MM.1S (cell line): Measurements from ENCODE around the gene ERICH4.

Source experiments
- DNase-seq: peaks from one replicate; pipeline ENCODE4 v3.0.0-alpha.2; 2015
- H2AFZ ChIP-seq: fragments of 300-600 bp; sonication (generic); 2 replicates; pipeline ENCODE4 v1.6.0; 2016; ENCODE audit warnings: antibody characterized with exemption, low read length
- H3F3A ChIP-seq: fragments of 300-600 bp; sonication (generic); 2 replicates; pipeline ENCODE4 v1.6.1; 2016; ENCODE audit warnings: mild to moderate bottlenecking, antibody characterized with exemption, low read length, moderate library complexity, mixed read lengths; ENCODE audit not compliant: insufficient read depth
- H3K27ac ChIP-seq: fragments of 300-600 bp; sonication (generic); 2 replicates; pipeline ENCODE4 v1.5.1; 2016; ENCODE audit warnings: mild to moderate bottlenecking, low read length
- H3K27me3 ChIP-seq: fragments of 300-600 bp; sonication (generic); replicated peaks from 2 replicates; pipeline ENCODE4 v1.6.0; 2016; ENCODE audit warnings: low read length; ENCODE audit not compliant: insufficient read depth
- H3K36me3 ChIP-seq: fragments of 300-600 bp; sonication (generic); replicated peaks from 2 replicates; pipeline ENCODE4 v1.6.1; 2016; ENCODE audit warnings: mild to moderate bottlenecking, low read length, mixed read lengths; ENCODE audit not compliant: insufficient read depth
- H3K4me1 ChIP-seq: fragments of 300-600 bp; sonication (generic); 2 replicates; pipeline ENCODE4 v1.6.1; 2016; ENCODE audit warnings: low read length, mixed read lengths
- H3K4me2 ChIP-seq: fragments of 300-600 bp; sonication (generic); 2 replicates; pipeline ENCODE4 v1.6.0; 2016; ENCODE audit warnings: low read depth, low read length
- H3K4me3 ChIP-seq: fragments of 300-600 bp; sonication (generic); 2 replicates; pipeline ENCODE4 v1.5.1; 2016; ENCODE audit warnings: low read length, mixed read lengths
- H3K79me2 ChIP-seq: fragments of 300-600 bp; sonication (generic); 2 replicates; pipeline ENCODE4 v1.6.1; 2016; ENCODE audit warnings: mixed run types, low read length, mixed read lengths
- H3K9ac ChIP-seq: fragments of 300-600 bp; sonication (generic); 2 replicates; pipeline ENCODE4 v1.6.1; 2016; ENCODE audit warnings: low read length, mixed read lengths
- H3K9me2 ChIP-seq: fragments of 300-600 bp; sonication (generic); replicated peaks from 2 replicates; pipeline ENCODE4 v1.6.1; 2016; ENCODE audit warnings: mild to moderate bottlenecking, low read length, mixed read lengths; ENCODE audit not compliant: insufficient read depth
- H3K9me3 ChIP-seq: fragments of 300-600 bp; sonication (generic); replicated peaks from 2 replicates; pipeline ENCODE4 v1.6.1; 2016; ENCODE audit warnings: mild to moderate bottlenecking, low read length, mixed read lengths; ENCODE audit not compliant: insufficient read depth
- H4K20me1 ChIP-seq: fragments of 300-600 bp; sonication (generic); 2 replicates; pipeline ENCODE4 v1.6.1; 2016; ENCODE audit warnings: mild to moderate bottlenecking, low read length, moderate library complexity, mixed read lengths; ENCODE audit not compliant: insufficient read depth
- EZH2 ChIP-seq: fragments of 300-600 bp; sonication (generic); optimal IDR thresholded peaks from 2 replicates; pipeline ENCODE3; 2017; ENCODE audit warnings: low read depth, mild to moderate bottlenecking, antibody characterized with exemption, low read length, mixed read lengths
- EZH2phosphoT487 ChIP-seq: fragments of 300-600 bp; sonication (generic); IDR thresholded peaks from 2 replicates; pipeline ENCODE4 v1.6.1; 2018; ENCODE audit warnings: antibody characterized with exemption, low read length
- TF ChIP-seq, protein P1 (sequence below): fragments of 300-600 bp; sonication (generic); IDR thresholded peaks from 2 replicates; pipeline ENCODE4 v1.5.1; 2016; ENCODE audit warnings: antibody characterized with exemption, low read length, mixed read lengths

The ERICH4 gene

DNA sequence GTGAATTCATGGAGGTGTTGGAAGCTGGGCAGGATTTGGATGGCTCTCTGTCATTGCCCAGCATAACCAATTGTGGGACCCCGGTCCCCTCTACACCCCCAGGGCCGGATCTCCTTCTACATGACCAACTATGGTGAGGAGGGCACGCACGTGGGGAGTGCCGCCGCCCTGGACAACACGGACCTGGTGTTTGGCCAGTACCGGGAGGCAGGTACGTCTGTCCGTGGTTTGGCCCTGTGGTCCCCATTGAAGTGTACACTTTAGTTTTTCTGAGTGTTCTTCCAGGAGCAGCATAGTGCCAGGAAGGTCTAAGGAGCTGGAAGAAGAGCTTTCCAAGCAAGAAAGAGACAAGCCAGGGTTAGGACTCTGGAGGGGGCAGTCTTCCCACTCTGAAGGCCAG is 29.0 kb upstream of the ERICH4 start:
- H3K4me2 ChIP-seq: no peak overlapping the region
- H3K9me2 ChIP-seq: no peaks in the 10 kb centered on the region
- TF ChIP-seq EZH2phosphoT487: no peak
- no peak for TF ChIP-seq EZH2
- TF ChIP-seq, protein P1, sequence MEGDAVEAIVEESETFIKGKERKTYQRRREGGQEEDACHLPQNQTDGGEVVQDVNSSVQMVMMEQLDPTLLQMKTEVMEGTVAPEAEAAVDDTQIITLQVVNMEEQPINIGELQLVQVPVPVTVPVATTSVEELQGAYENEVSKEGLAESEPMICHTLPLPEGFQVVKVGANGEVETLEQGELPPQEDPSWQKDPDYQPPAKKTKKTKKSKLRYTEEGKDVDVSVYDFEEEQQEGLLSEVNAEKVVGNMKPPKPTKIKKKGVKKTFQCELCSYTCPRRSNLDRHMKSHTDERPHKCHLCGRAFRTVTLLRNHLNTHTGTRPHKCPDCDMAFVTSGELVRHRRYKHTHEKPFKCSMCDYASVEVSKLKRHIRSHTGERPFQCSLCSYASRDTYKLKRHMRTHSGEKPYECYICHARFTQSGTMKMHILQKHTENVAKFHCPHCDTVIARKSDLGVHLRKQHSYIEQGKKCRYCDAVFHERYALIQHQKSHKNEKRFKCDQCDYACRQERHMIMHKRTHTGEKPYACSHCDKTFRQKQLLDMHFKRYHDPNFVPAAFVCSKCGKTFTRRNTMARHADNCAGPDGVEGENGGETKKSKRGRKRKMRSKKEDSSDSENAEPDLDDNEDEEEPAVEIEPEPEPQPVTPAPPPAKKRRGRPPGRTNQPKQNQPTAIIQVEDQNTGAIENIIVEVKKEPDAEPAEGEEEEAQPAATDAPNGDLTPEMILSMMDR: no peak
- H3K9me3 ChIP-seq: no peaks in the 10 kb centered on the region
- H3F3A ChIP-seq: no peaks in the 10 kb centered on the region
- no peak overlapping the region for H3K4me3 ChIP-seq
- H4K20me1 ChIP-seq: no peaks in the 10 kb centered on the region
- H2AFZ ChIP-seq: no peak overlapping the region
- no peaks in the 10 kb centered on the region for H3K79me2 ChIP-seq
- H3K27ac ChIP-seq: no peak overlapping the region
- no peak for DNase-seq
- H3K9ac ChIP-seq: no peak overlapping the region
- peaks cover 15% of the 10 kb centered on the region for H3K4me1 ChIP-seq
- H3K36me3 ChIP-seq: no peaks in the 10 kb centered on the region
- H3K27me3 ChIP-seq: no peaks in the 10 kb centered on the region

DNA sequence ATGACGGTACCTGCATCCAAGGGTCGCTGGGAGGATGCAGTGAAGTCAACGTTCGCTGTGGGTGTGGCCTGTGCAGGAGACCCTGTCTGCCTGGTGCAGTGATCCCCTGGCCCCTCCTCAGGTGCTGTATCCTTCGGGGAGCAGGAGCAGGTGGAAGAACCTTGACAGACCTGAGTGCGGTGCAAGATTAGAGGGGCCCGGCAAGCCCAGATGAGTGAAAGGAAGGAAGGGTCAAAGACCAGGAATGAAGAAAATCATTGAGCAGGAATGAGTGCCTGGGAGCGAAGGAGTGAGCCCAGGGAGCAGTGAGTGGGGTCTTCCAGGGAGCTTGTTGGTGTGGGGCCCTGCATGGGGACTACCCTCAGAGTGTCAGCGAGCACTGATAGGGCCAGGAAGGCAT is 28.5 kb upstream of the ERICH4 start:
- H2AFZ ChIP-seq: no peak overlapping the region
- no peak for DNase-seq
- H4K20me1 ChIP-seq: no peaks in the 10 kb centered on the region
- no peak overlapping the region for H3K4me3 ChIP-seq
- peaks cover 10% of the 10 kb centered on the region for H3K4me1 ChIP-seq
- no peaks in the 10 kb centered on the region for H3K27me3 ChIP-seq
- H3K27ac ChIP-seq: no peak overlapping the region
- H3K4me2 ChIP-seq: no peak overlapping the region
- no peaks in the 10 kb centered on the region for H3K9me3 ChIP-seq
- no peak overlapping the region for H3K9ac ChIP-seq
- no peaks in the 10 kb centered on the region for H3K36me3 ChIP-seq
- H3F3A ChIP-seq: no peaks in the 10 kb centered on the region
- H3K9me2 ChIP-seq: no peaks in the 10 kb centered on the region
- H3K79me2 ChIP-seq: no peaks in the 10 kb centered on the region
- TF ChIP-seq EZH2phosphoT487 (no peak), EZH2 (no peak)
- TF ChIP-seq, protein P1: no peak

DNA sequence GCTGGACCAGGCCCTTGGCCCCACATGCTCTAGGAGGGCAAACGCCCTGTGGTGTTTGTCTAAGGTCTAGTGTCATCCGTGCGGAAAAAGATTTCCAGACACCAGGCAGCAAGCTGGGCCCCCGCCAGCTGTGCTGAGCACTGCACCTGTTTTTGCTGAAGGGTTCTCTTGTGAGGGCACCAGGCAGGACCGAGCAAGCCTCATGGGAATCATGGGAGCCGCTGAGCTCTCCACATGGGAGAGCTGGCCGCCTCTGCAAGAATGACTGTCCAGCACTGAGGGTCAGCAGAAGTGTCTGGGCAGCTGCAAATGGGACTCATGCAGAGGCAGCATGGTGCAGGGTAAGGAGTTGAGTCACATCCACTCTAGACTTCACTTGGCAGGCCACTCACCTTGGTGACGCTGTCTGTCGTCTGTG is 27.8 kb upstream of the ERICH4 start:
- no peak overlapping the region for H3K4me3 ChIP-seq
- no peak for TF ChIP-seq EZH2phosphoT487
- TF ChIP-seq EZH2: no peak
- TF ChIP-seq, protein P1: no peak
- H3F3A ChIP-seq: no peaks in the 10 kb centered on the region
- no peak overlapping the region for H2AFZ ChIP-seq
- no peaks in the 10 kb centered on the region for H3K27me3 ChIP-seq
- no peak overlapping the region for H3K4me2 ChIP-seq
- no peak overlapping the region for H3K27ac ChIP-seq
- no peak overlapping the region for H3K9ac ChIP-seq
- no peaks in the 10 kb centered on the region for H3K79me2 ChIP-seq
- no peaks in the 10 kb centered on the region for H3K9me2 ChIP-seq
- H3K4me1 ChIP-seq: peaks cover 4% of the 10 kb centered on the region
- H4K20me1 ChIP-seq: no peaks in the 10 kb centered on the region
- DNase-seq: no peak
- no peaks in the 10 kb centered on the region for H3K36me3 ChIP-seq
- no peaks in the 10 kb centered on the region for H3K9me3 ChIP-seq
